KMS-11 (cell line): ENCODE results near the gene MEGF11.

Source experiments
- H2AFZ ChIP-seq: fragments of 200-600 bp; sonication (generic); 2 replicates; pipeline ENCODE4 v1.6.1; 2016; ENCODE audit warnings: antibody characterized with exemption, mixed run types, low read depth
- H3K27ac ChIP-seq: fragments of 200-600 bp; sonication (generic); 2 replicates; pipeline ENCODE4 v1.6.1; 2016; ENCODE audit warnings: mild to moderate bottlenecking, mixed run types
- H3K27me3 ChIP-seq: fragments of 200-600 bp; sonication (generic); 2 replicates; pipeline ENCODE4 v1.6.1; 2017; ENCODE audit warnings: mild to moderate bottlenecking, low read depth, mixed run types, moderate library complexity; ENCODE audit not compliant: insufficient read depth
- H3K36me3 ChIP-seq: fragments of 200-600 bp; sonication (generic); 2 replicates; pipeline ENCODE4 v1.6.1; 2017; ENCODE audit warnings: mild to moderate bottlenecking, mixed run types; ENCODE audit not compliant: insufficient read depth
- H3K4me1 ChIP-seq: fragments of 200-600 bp; sonication (generic); 2 replicates; pipeline ENCODE4 v1.6.1; 2016; ENCODE audit warnings: mild to moderate bottlenecking, low read depth, mixed run types; ENCODE audit not compliant: poor library complexity, severe bottlenecking
- H3K4me2 ChIP-seq: fragments of 200-600 bp; sonication (generic); 2 replicates; pipeline ENCODE4 v1.7.0; 2016; ENCODE audit warnings: mild to moderate bottlenecking, mixed run types
- H3K4me3 ChIP-seq: fragments of 200-600 bp; sonication (generic); IDR thresholded peaks from 2 replicates; pipeline ENCODE4 v1.6.1; 2017; ENCODE audit warnings: low read depth, low read length, mixed read lengths; ENCODE audit not compliant: insufficient read depth
- H3K79me2 ChIP-seq: fragments of 200-600 bp; sonication (generic); 2 replicates; pipeline ENCODE4 v1.6.1; 2016; ENCODE audit warnings: low read depth, mixed run types; ENCODE audit not compliant: insufficient read depth
- H3K9ac ChIP-seq: fragments of 200-600 bp; sonication (generic); 2 replicates; pipeline ENCODE4 v1.6.1; 2016; ENCODE audit warnings: mild to moderate bottlenecking, mixed run types
- H4K20me1 ChIP-seq: fragments of 200-600 bp; sonication (generic); 2 replicates; pipeline ENCODE4 v1.6.1; 2016; ENCODE audit warnings: mild to moderate bottlenecking, mixed run types; ENCODE audit not compliant: insufficient read depth
- CTCF ChIP-seq: fragments of 200-600 bp; sonication (generic); conservative IDR thresholded peaks from 2 replicates; pipeline ENCODE4 v1.6.1; 2017; ENCODE audit warnings: low read depth, mild to moderate bottlenecking, antibody characterized with exemption, low read length, moderate library complexity, mixed read lengths

Gene MEGF11

DNA sequence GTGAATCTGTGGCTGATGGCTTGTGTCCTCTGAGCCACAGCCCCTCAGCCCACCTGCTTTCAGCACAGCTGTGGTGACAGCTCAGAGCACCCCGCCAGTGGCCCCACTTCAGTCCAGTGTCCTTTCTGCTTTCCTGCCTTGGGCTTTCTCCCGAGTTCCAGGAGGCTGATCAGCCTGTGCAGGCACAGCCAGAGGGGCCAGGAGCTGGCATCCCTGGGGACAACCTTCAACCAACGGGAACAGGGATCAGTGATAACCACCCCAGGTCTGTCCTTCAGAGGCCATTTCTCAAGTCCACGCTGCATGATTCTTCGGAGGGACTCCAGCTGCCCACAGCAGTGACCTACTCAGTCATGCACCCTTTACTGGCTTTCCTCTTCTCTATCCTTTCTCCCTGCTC lies 217.6 kb downstream of the MEGF11 start:
- H3K4me2 ChIP-seq, result no peak overlapping the region
- no peaks in the 10 kb centered on the region for H3K79me2 ChIP-seq
- no peak overlapping the region for H3K27ac ChIP-seq
- H4K20me1 ChIP-seq, result no peaks in the 10 kb centered on the region
- no peak overlapping the region for H3K4me3 ChIP-seq
- TF ChIP-seq CTCF, result no peak
- H3K36me3 ChIP-seq, result no peaks in the 10 kb centered on the region
- no peaks in the 10 kb centered on the region for H3K4me1 ChIP-seq
- H3K27me3 ChIP-seq, result no peaks in the 10 kb centered on the region
- no peak overlapping the region for H2AFZ ChIP-seq
- no peak overlapping the region for H3K9ac ChIP-seq

GRCh38 chr15:66033143-66033542 lies 220.4 kb downstream of the MEGF11 start:
- Histone ChIP-seq H3K27ac (no peak overlapping the region), H3K4me2 (no peak overlapping the region), H3K27me3 (no peaks in the 10 kb centered on the region), H3K4me3 (no peak overlapping the region), H3K4me1 (no peaks in the 10 kb centered on the region), H3K36me3 (no peaks in the 10 kb centered on the region), H3K9ac (no peak overlapping the region), H3K79me2 (no peaks in the 10 kb centered on the region), H2AFZ (no peak overlapping the region), H4K20me1 (no peaks in the 10 kb centered on the region)
- TF ChIP-seq CTCF, result no peak

DNA sequence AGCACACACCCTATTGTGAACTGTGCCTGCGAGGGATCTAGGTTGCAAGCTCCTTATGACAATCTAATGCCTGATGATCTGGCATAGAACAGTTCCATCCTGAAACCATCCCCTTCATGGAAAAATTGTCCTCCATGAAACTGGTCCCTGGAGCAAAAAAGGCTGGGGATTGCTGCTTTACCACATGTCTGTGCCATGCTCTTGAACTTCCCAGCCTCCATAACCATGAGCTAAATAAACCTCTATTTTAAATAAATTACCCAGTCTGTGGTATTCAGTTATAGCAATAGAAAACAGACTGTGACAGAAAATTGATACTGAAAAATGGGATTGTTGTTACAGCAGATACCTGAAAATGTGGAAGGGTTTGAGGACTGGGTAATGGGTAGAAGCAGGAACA lies 221.5 kb downstream of the MEGF11 start:
- no peaks in the 10 kb centered on the region for H4K20me1 ChIP-seq
- H3K79me2 ChIP-seq, result no peaks in the 10 kb centered on the region
- H3K27me3 ChIP-seq, result no peaks in the 10 kb centered on the region
- H3K9ac ChIP-seq, result no peak overlapping the region
- no peak overlapping the region for H3K27ac ChIP-seq
- no peaks in the 10 kb centered on the region for H3K4me1 ChIP-seq
- no peak overlapping the region for H3K4me3 ChIP-seq
- H2AFZ ChIP-seq, result no peak overlapping the region
- no peaks in the 10 kb centered on the region for H3K36me3 ChIP-seq
- no peak for TF ChIP-seq CTCF
- H3K4me2 ChIP-seq, result no peak overlapping the region

- Histone ChIP-seq H3K79me2 (no peaks in the 10 kb centered on the region), H3K9ac (no peak overlapping the region), H3K4me2 (no peak overlapping the region), H3K4me1 (no peaks in the 10 kb centered on the region), H4K20me1 (no peaks in the 10 kb centered on the region), H3K27me3 (no peaks in the 10 kb centered on the region), H3K4me3 (no peak overlapping the region), H2AFZ (no peak overlapping the region), H3K27ac (no peak overlapping the region), H3K36me3 (no peaks in the 10 kb centered on the region)
- no peak for TF ChIP-seq CTCF
Observed at GRCh38 chr15:66030650-66031049, 222.9 kb downstream of the MEGF11 start.

DNA sequence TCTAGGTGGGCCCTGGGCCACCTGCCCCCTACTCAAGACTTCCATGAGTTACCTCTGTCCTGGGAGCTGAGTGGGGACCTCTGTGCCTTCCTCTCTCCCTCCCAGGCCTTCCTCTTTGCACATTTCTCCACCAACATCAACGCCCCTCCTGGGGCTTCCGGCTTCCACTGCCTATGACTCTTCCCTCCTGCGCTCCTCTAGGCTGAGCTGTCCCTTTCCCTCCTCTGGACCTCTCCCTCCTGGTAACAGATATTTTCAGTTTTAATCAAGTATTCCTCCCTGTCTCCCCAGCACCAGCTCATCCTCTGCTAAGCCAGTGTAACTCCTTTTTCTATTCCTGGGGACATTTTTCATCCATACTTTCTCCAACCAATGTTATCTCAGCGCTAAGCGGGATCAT lies 223.9 kb downstream of the MEGF11 start:
- H3K27ac ChIP-seq, result no peak overlapping the region
- H4K20me1 ChIP-seq, result no peaks in the 10 kb centered on the region
- no peak overlapping the region for H3K9ac ChIP-seq
- no peak overlapping the region for H2AFZ ChIP-seq
- H3K4me1 ChIP-seq, result no peaks in the 10 kb centered on the region
- no peaks in the 10 kb centered on the region for H3K27me3 ChIP-seq
- no peaks in the 10 kb centered on the region for H3K79me2 ChIP-seq
- H3K4me3 ChIP-seq, result no peak overlapping the region
- no peak for TF ChIP-seq CTCF
- no peak overlapping the region for H3K4me2 ChIP-seq
- no peaks in the 10 kb centered on the region for H3K36me3 ChIP-seq
